ENCODE measurements around the gene LHFPL3. TPM values are rescaled to one million over a fixed set of nuclear protein-coding genes. Genes with fewer than 3 reads are reported as not detected.

LHFPL3 gene
- polyA plus RNA-seq, 1 donor from 2014 or later = 5.6 TPM

- no peaks in the 10 kb centered on the region for H4K20me1 ChIP-seq (ENCODE audit: insufficient read depth)
- H3K4me3 ChIP-seq (ENCODE audit: low read length) = no peak overlapping the region
- no peaks in the 10 kb centered on the region for H3K27me3 ChIP-seq (ENCODE audit: insufficient read depth, low read depth, low read length)
- H3K36me3 ChIP-seq (ENCODE audit: insufficient read depth, low read length) = no peaks in the 10 kb centered on the region
- no peak overlapping the region for H3K4me2 ChIP-seq (ENCODE audit: low read length)
- H3K9me2 ChIP-seq (ENCODE audit: insufficient read depth, low read length) = no peaks in the 10 kb centered on the region
- no peaks in the 10 kb centered on the region for H3F3A ChIP-seq (ENCODE audit: insufficient read depth, low read length, poor library complexity, severe bottlenecking)
- no peak overlapping the region for H2AFZ ChIP-seq (ENCODE audit: low read depth, low read length)
- H3K9me3 ChIP-seq (ENCODE audit: low read length) = no peaks in the 10 kb centered on the region
- H3K27ac ChIP-seq (ENCODE audit: low read length) = no peak overlapping the region
- H3K79me2 ChIP-seq (replicated peaks; ENCODE audit: insufficient read depth, low read length) = no peaks in the 10 kb centered on the region
- TF ChIP-seq RAD21 (conservative IDR thresholded peaks at IDR 0.05) = no peak
- no peak for TF ChIP-seq EZH2 (IDR thresholded peaks at IDR 0.05; ENCODE audit: borderline replicate concordance, insufficient read depth, low read length, poor library complexity, severe bottlenecking)
- TF ChIP-seq CTCF (IDR thresholded peaks at IDR 0.05; ENCODE audit: poor library complexity, severe bottlenecking) = no peak
- TF ChIP-seq REST (IDR thresholded peaks at IDR 0.05; ENCODE audit: borderline replicate concordance) = no peak
- TF ChIP-seq MXI1 (conservative IDR thresholded peaks at IDR 0.05; ENCODE audit: poor library complexity, severe bottlenecking) = no peak
- no peak for TF ChIP-seq EP300 (conservative IDR thresholded peaks at IDR 0.05; ENCODE audit: poor library complexity, severe bottlenecking)
- no peak for TF ChIP-seq POLR2AphosphoS5 (IDR thresholded peaks at IDR 0.05)
- no peak for TF ChIP-seq TAF1 (IDR thresholded peaks at IDR 0.05; ENCODE audit: low read depth)
- no peak for TF ChIP-seq SMC3 (conservative IDR thresholded peaks at IDR 0.05; ENCODE audit: poor library complexity)
- no peak overlapping the region for H3K9ac ChIP-seq (ENCODE audit: low read length)
These were observed 513.4 kb downstream of the LHFPL3 start for GRCh38 chr7:104841798-104842197.

GRCh38 chr7:104843198-104843597, 514.8 kb downstream of the LHFPL3 start:
- H3K79me2 ChIP-seq (replicated peaks; ENCODE audit: insufficient read depth, low read length) = no peaks in the 10 kb centered on the region
- no peak overlapping the region for H3K27ac ChIP-seq (ENCODE audit: low read length)
- no peaks in the 10 kb centered on the region for H3K36me3 ChIP-seq (ENCODE audit: insufficient read depth, low read length)
- H3K4me2 ChIP-seq (ENCODE audit: low read length) = no peak overlapping the region
- H3K9me2 ChIP-seq (ENCODE audit: insufficient read depth, low read length) = no peaks in the 10 kb centered on the region
- H3F3A ChIP-seq (ENCODE audit: insufficient read depth, low read length, poor library complexity, severe bottlenecking) = no peaks in the 10 kb centered on the region
- TF ChIP-seq TAF1 (IDR thresholded peaks at IDR 0.05; ENCODE audit: low read depth) = no peak
- TF ChIP-seq MXI1 (conservative IDR thresholded peaks at IDR 0.05; ENCODE audit: poor library complexity, severe bottlenecking) = no peak
- no peak for TF ChIP-seq SMC3 (conservative IDR thresholded peaks at IDR 0.05; ENCODE audit: poor library complexity)
- TF ChIP-seq CTCF (IDR thresholded peaks at IDR 0.05; ENCODE audit: poor library complexity, severe bottlenecking) = no peak
- TF ChIP-seq REST (IDR thresholded peaks at IDR 0.05; ENCODE audit: borderline replicate concordance) = no peak
- no peak overlapping the region for H2AFZ ChIP-seq (ENCODE audit: low read depth, low read length)
- H3K9ac ChIP-seq (ENCODE audit: low read length) = no peak overlapping the region
- no peaks in the 10 kb centered on the region for H3K27me3 ChIP-seq (ENCODE audit: insufficient read depth, low read depth, low read length)
- no peaks in the 10 kb centered on the region for H4K20me1 ChIP-seq (ENCODE audit: insufficient read depth)
- H3K9me3 ChIP-seq (ENCODE audit: low read length) = no peaks in the 10 kb centered on the region
- no peak overlapping the region for H3K4me3 ChIP-seq (ENCODE audit: low read length)
